NOMO-1 treated with DMSO at 0.1 percent for 48 hours (cell line): ENCODE results near the gene CISH.

Source experiments
- DNase-seq: peaks from one replicate; lab custom pipeline; 2025; ENCODE audit not compliant: unreplicated experiment; lab: John Stamatoyannopoulos, UW

The CISH gene

GRCh38 chr3:50637945-50638344 is 26.4 kb upstream of the CISH start:
- no peak for DNase-seq

GRCh38 chr3:50637011-50637410 is 25.4 kb upstream of the CISH start:
- no peak for DNase-seq

GRCh38 chr3:50635066-50635465 is 23.5 kb upstream of the CISH start:
- DNase-seq: no peak

DNA sequence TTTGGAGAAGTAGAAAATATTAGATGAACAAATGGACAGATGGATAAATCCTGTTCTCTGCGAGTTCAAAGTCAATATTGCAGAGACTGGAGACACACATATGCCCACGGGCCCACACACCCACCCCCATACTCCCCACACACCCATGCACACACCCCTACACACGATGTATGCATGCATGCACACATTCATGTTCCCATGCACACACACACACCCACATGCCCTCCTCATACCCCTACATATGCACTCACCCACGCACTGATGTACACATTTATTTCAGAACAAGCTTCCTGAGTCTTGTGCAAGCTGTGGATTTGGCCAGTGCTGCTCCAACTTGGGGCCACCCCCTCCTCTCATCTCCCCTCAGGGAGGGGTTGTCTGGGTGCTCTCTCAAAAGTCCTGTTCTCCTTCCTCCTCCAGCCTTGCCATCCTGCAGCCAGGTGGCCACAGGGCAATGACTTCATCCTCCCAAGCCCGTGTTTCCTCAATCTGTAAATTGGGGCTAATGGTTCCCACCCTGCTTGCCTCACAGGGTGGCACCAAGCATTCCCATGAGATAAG is 21.7 kb upstream of the CISH start:
- no peak for DNase-seq

DNA sequence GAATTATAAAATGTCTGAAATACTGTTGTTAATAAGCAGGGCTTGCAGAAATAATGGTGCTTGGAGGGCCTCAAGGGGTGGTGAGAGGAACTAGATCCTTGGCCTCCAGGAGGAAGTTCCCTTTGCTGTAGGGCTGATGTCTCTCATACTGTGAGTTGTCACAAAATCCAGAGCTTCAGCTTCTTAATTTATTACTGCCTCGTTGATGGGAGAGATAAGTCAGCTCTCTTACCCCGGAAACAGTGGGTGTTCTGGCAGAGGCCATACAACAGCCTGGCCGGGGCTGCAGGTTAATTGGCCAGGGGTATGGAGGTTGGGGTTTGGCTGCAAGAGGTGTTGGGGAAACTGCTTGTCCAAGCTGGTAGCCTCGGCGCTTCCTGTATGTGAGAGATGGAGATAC is 20.9 kb upstream of the CISH start:
- DNase-seq: peak; percentile 77

DNA sequence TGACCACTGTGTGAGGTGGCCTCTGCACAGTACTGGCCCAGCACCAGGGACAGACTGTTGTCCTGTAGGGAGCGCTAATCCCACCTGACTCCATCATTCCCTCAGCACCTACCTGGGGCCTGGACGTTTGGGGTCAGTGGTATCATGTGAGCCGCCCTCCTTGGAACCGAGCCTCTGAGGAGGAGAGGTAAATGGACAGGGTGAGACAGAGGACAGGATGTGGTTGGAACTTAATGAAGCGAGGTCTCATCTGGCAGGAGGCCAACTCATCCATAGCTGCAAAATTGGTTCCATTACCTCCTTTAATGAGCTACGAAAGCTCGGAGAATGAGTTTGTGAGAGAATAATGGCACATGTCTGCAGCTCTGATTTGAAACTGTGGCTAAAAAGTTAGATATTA is 19.3 kb upstream of the CISH start:
- no peak for DNase-seq

GRCh38 chr3:50630394-50630793 is 18.8 kb upstream of the CISH start:
- DNase-seq: no peak

- DNase-seq: no peak
Measured at GRCh38 chr3:50628601-50629000, 17.0 kb upstream of the CISH start.

DNA sequence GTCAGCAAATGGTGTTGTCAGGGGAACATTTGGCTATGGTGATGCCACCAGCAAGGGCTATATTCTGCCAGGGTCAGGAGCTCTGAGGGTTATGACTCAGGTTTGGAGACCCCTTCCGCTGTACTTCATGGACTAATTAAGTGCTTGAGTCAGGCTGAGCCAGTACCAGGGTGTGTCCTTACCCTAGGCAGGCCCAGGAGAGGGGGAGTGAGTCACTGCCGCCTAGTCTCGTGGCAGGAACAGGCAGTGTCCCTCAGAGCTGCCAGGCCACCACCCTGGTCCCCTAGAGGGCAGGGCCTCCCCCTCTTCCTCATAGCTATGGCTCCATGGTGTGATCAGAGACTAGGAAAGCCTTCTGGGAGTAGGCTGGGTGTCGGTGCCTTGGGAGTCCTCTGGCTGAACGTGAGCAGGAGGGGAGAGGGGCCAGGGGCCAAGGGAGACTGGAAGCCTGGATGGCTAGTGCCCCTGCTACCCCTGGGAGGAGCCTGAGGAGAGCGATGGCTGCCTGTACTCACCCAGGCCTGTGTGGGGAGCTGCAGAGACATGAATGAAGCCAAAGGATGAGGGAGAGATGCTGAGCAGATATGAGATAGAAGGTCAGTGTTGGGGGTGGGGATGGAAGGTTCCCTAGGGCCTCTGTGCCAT is 16.0 kb upstream of the CISH start:
- DNase-seq: peak; percentile 66

- DNase-seq: no peak
Measured at GRCh38 chr3:50626401-50626800, 14.8 kb upstream of the CISH start.

DNA sequence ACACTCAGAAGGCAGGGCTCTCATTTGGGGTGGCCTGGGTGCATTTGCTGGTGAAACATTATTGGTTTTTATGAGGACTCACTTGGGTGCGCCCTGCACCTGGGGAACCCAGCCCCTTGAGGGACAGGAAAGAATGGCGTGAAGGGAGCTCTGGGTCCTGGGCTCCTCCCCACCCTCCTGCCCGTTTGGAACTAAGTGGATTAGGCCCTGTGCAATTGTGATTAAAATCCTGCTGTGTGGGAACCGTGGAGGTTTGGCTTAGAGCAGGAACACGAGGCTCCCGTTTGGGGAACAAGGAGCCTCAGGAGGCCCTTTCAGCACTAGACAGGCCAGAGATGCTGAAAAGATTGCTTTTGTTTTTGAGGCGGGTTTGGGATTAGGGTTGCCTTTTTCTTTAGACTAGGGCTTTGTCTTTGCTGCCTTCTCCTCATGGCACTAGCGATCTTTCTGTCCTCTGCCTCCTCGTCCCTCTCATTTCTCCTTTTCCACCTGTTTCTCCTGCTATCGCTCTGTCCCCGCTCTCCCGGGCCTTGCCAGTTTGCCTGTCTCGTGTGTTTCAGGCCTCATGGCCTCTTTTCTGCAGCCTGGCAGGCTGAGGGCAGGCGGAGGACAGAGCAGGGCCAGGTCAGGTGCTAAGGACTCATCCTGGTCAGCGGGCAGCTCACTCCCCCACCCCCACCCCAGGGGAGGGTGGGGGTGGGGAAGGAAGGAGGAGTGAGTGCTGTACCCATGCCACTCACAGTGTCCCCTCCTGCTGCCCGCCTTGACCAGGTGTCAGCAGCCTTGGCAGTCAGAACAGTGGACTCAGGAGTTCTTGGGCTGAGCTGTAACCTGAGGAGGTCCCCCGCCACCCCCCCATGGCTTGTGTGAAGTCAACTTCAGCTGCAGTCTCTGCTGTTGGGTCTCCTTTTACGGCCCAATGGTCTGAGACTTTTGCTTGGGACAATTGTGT is 13.9 kb upstream of the CISH start:
- no peak for DNase-seq

- no peak for DNase-seq
Measured at GRCh38 chr3:50624634-50625033, 13.1 kb upstream of the CISH start.

DNA sequence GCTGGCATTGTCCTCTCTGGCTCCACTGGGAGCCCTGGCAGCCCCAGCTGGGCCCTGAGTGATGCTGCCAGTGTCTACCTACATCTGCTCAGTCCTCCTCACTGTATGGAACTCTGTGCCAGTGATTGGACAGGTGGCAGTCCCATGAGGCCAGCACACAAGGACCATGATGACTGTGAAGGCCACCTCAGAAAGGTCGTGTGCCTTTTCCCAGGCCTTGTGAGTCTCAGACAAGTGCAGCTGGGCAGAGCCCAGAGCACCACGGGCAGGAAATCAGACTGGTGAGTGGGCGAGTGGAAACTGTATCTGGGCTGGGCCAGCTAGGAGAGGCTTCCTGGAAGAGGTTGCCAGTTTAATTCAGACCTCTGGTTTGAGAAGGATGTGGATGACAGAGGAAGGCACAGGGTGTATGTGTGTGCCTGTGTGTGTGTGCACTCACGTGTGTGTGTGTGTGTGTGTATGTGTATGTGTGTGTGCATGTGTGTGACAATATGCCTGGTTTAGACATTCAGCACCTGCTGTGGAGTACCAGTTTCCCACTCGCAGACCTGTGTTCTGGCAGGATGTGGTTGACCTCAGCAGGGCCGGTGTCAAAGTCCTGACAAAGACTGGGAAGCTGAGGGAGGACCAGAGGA is 12.4 kb upstream of the CISH start:
- no peak for DNase-seq

DNA sequence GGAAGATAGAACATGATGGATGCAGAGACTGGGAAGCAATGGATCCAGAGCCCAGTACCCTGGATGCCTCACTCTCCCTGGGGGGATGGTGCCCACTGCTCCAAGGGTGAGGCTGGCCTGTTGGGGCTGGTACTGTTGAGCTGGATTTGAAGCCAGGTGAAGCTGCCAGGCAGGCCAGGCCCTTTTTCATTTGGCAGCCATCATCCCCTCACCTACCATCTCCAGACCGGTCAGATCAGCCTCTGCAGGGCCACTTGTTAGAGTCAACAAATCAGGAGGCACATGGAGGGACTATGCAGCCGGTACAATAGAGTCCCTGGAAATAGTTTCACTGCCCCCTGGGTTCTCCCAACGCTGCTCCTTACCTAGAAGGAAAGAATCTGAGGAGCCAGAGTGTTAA is 11.3 kb upstream of the CISH start:
- no peak for DNase-seq

DNA sequence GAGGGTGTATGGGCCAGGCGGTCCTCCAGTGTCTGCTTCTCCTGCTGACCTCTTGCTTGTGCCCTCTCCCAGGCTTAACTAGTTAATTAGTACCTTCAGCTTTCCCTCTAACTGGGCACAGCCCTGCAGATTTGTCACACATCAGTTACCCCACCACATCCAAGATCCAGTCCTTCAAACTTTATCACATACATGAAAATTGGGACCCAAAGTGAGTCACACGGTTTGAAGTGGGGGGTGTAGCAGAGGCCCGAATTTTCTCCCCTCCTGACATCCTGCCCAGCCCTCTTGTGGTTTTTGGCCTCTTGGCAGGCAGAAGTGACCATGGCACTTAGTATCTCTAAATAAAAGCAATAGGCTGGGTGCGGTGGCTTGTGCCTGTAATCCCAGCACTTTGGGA is 9.2 kb upstream of the CISH start:
- peak; percentile 28 for DNase-seq

GRCh38 chr3:50620420-50620819 is 8.8 kb upstream of the CISH start:
- peak; percentile 96 for DNase-seq

- DNase-seq: no peak
Measured at GRCh38 chr3:50617911-50618481, 6.4 kb upstream of the CISH start.

DNA sequence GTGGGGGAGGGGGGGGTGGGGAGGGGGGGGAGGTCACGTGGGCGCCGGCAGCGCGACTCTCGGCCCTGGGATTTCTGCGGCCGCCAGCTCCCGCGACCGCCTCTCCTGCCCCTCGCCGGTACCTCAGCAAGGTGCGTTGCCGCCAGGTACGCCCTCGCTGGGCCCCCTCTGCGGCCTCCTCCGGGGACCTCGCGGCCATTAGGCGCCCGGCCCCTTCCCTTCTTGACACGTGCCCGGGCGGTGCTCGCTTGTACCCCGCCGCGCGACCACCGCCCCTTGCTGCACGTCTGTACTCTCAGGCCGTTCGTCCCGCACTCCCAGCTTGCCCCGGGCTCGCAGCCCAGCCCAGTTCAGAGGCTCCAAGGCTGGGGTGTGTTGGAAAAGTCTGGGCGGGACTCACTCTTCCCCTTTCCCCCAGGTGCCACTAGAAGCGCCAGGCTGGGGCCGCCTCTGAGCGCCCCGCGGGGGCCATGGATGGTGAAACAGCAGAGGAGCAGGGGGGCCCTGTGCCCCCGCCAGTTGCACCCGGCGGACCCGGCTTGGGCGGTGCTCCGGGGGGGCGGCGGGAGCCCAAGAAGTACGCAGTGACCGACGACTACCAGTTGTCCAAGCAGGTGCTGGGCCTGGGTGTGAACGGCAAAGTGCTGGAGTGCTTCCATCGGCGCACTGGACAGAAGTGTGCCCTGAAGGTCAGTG is 5.7 kb upstream of the CISH start, which contains the start of gene MAPKAPK3:
Gene MAPKAPK3 (plus strand): TSS at position 56 of the 696 bp plus-strand sequence. CDS start 415 bp downstream, at position 471.
- peak; percentile 40 for DNase-seq

DNA sequence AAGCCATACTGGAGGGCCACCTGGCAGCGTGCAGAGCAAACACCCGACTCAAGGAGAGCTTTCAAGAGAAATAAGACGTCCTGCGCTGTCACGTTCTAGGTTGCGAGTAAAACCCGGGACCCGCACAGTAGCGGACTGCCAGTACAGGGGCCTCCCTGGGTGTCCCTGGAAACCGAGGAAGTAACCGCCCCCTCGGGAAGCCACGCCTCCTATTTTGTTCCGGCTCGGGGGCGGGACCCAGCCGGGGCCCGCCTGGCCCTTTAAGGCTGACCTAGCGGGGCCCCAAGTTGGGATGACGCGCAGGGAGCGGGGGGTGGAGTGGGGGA is 5.2 kb upstream of the CISH start:
- DNase-seq: peak; percentile 88

DNA sequence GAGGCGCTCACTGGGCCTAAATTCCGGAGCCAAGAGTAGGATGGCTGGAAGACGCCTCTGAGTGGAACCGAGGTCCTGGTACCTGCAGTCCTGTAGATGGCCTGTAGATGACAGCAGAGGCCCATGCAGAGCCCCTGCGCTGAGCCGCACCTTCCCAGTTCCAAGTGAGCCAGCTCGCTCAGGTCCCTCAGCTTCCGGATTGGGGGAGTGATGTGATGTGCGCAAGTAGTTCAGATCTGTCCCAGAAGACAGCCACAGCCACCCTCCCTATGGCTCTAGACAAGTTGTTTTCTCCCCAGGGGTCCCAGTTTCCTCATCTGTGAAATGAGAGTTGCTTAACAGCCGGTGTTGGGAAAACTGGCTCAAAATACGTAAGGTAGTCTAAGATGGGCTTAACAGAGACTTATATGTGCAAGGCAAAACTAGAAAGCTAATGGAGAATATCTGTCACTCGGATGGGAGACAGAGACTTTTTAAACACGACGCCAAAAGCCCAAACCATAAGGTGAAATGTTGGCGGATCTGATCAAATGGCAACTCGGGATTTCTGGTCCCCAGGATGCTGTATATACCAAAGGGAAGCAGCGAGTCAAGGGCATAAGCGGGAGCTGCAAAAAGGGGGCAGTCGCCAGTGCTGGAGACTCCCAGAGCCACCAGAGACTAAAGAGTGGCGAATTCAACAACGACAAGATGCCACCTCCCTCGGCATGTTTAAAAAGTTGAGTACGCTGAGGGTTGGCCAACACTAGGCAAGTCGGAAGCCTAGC is 4.6 kb upstream of the CISH start:
- peak; percentile 80 for DNase-seq
